ENCODE results near the gene BAG3.

DNA sequence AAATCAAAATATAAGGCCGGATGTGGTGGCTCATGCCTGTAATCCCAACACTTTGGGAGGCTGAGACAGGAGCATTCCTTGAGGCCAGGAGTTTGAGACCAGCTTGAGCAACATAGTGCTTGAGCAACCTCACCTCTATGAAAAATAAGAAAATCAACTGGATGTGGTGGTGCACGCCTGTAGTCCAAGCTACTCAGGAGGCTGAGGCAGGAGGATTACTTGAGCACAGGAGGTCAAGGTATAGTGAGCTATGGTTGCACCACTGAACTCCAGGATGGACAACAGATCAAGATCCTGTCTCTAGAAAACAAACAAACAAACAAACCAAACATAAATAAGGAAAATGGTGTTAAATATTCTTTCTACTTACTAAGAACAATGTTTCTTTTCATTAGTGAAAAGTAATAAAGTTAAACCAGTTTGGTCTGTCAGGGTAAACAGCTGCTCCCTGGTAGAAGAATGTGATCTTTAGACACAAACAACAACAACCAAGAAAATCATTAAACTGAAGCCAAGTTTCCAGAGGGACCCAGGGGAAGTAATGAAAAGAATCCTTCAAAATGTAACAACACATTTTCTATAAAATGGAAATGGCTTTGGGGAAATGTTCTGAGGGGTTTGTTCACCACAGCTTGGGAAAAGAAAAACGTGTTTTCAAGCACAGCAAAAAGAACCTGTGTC lies 17.5 kb upstream of the BAG3 start:
- TF ChIP-seq FOXP2 (optimal IDR thresholded peaks at IDR 0.05; ENCODE audit: borderline replicate concordance, extremely low read depth, extremely low read length, insufficient read depth): no peak
- TF ChIP-seq, protein P1, sequence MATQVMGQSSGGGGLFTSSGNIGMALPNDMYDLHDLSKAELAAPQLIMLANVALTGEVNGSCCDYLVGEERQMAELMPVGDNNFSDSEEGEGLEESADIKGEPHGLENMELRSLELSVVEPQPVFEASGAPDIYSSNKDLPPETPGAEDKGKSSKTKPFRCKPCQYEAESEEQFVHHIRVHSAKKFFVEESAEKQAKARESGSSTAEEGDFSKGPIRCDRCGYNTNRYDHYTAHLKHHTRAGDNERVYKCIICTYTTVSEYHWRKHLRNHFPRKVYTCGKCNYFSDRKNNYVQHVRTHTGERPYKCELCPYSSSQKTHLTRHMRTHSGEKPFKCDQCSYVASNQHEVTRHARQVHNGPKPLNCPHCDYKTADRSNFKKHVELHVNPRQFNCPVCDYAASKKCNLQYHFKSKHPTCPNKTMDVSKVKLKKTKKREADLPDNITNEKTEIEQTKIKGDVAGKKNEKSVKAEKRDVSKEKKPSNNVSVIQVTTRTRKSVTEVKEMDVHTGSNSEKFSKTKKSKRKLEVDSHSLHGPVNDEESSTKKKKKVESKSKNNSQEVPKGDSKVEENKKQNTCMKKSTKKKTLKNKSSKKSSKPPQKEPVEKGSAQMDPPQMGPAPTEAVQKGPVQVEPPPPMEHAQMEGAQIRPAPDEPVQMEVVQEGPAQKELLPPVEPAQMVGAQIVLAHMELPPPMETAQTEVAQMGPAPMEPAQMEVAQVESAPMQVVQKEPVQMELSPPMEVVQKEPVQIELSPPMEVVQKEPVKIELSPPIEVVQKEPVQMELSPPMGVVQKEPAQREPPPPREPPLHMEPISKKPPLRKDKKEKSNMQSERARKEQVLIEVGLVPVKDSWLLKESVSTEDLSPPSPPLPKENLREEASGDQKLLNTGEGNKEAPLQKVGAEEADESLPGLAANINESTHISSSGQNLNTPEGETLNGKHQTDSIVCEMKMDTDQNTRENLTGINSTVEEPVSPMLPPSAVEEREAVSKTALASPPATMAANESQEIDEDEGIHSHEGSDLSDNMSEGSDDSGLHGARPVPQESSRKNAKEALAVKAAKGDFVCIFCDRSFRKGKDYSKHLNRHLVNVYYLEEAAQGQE (IDR thresholded peaks at IDR 0.05; ENCODE audit: insufficient read depth in 1 of 2, low read depth in 2 of 2, low read length in 2 of 2): no peak
